K562 (cell line): Measurements from ENCODE around the gene ANAPC2. TPM values are rescaled to one million over a fixed set of nuclear protein-coding genes. Genes with fewer than 3 reads are reported as not detected.

Experiments
- CBX3 ChIP-seq, 2 experiments: IDR thresholded peaks; 1 replicate in 1 of 2; 2 replicates in 1 of 2; pipeline ENCODE4 v1.6.1; 2012; ENCODE audit warnings: inconsistent platforms in 2 of 2, low read length in 2 of 2, borderline replicate concordance in 1 of 2, control low read depth in 1 of 2
- FIP1L1 ChIP-seq: fragments of 200-400 bp; formaldehyde crosslinking; IDR thresholded peaks from 2 replicates; pipeline ENCODE4 v1.6.1; 2018; ENCODE audit warnings: mild to moderate bottlenecking, low read depth, low read length; ENCODE audit not compliant: poor library complexity, severe bottlenecking
- MAX ChIP-seq: sonication (generic); formaldehyde crosslinking; IDR thresholded peaks from 2 replicates; pipeline ENCODE4 v1.9.0; 2022; ENCODE audit warnings: mild to moderate bottlenecking, missing genetic modification reagents
- MCM5 ChIP-seq: fragments of 450-650 bp; IDR thresholded peaks from 2 replicates; pipeline ENCODE4 v1.6.1; 2016; ENCODE audit warnings: low read depth
- MYC ChIP-seq, 2 experiments: fragments of 250-450 bp in 1 of 2; sonication (Bioruptor Pico) in 1 of 2; IDR thresholded peaks; 2 replicates each; pipeline versions ENCODE4 v1.5.1 to v1.6.1; 2012 to 2021; ENCODE audit warnings: low read depth in 2 of 2, borderline replicate concordance in 1 of 2, improper control_type of control experiment in 1 of 2, low read length in 1 of 2, mild to moderate bottlenecking in 1 of 2, moderate library complexity in 1 of 2
- NKRF ChIP-seq: fragments of 450-650 bp; IDR thresholded peaks from 2 replicates; pipeline ENCODE4 v1.6.1; 2016; ENCODE audit warnings: borderline replicate concordance
- PRDM10 ChIP-seq: fragments of 450-650 bp; IDR thresholded peaks from 2 replicates; pipeline ENCODE4 v1.6.1; 2018; ENCODE audit not compliant: partially characterized antibody
- RBM22 ChIP-seq: fragments of 200-400 bp; formaldehyde crosslinking; IDR thresholded peaks from 2 replicates; pipeline ENCODE4 v1.6.1; 2018; ENCODE audit warnings: low read length, low read depth; ENCODE audit not compliant: poor library complexity, severe bottlenecking
- REST ChIP-seq, 2 experiments: fragments of 450-650 bp; formaldehyde crosslinking in 1 of 2; IDR thresholded peaks; 2 replicates each; pipeline versions ENCODE4 v1.4.0 to v1.6.1; 2014 to 2020; ENCODE audit warnings: mild to moderate bottlenecking in 2 of 2, borderline replicate concordance in 1 of 2, low read depth in 1 of 2
- TAF9B ChIP-seq: fragments of 450-650 bp; IDR thresholded peaks from 2 replicates; pipeline ENCODE4 v1.6.1; 2018; ENCODE audit warnings: mild to moderate bottlenecking; ENCODE audit not compliant: partially characterized antibody
- polyA plus RNA-seq, 8 experiments: library from polyadenylated mRNA; depleted of rRNA in 4 of 8; stranded (reverse) in 5 of 8; unstranded in 3 of 8; fragments of >200 nt; fragmentation: Nextera tagmentation in 2 of 8; fragmentation: Illumina TruSeq in 1 of 8; extraction: Ambion mirVana in 2 of 8; extraction: Trizol in 1 of 8; gene quantifications; 2 replicates each; pipeline versions ENCODE4 v1.2.1 to v1.2.3, GENCODE V29; 2011 to 2014; ENCODE audit warnings: inconsistent platforms in 1 of 8, missing spikeins in 1 of 8
- total RNA-seq, 7 experiments: library from RNA; depleted of rRNA in 6 of 7; stranded (reverse); fragments of >200 nt in 6 of 7; fragmentation: Illumina TruSeq in 2 of 7; extraction: Trizol in 2 of 7; gene quantifications; 2 replicates each; pipeline versions ENCODE4 v1.2.1 to v1.2.3, GENCODE V29; 2011 to 2021; ENCODE audit warnings: low replicate concordance in 1 of 7

Gene ANAPC2
- total and polyA plus RNA-seq, 9 of the 15 experiments (the other 6 are each of a cell fraction or from before 2014, with no cell fraction given): 0.11 to 56.5 (median 17.1) TPM; not detected in 1

GRCh38 chr9:137234055-137234697, 45.8 kb upstream of the ANAPC2 start (continued):
- TF ChIP-seq REST (IDR thresholded peaks at IDR 0.05; ENCODE audit: borderline replicate concordance) (no peak), REST (CRISPR knock-in tag; IDR thresholded peaks at IDR 0.05; ENCODE audit: low read depth) (0 out of 2 replicates have a peak, but pooled peaks have one; percentile 17), RBM22 (peak; percentile 35), CBX3 (IDR thresholded peaks at IDR 0.05; ENCODE audit: borderline replicate concordance in 1 of 2, low read length in 2 of 2) (no peak), MCM5 (no peak), MAX (CRISPR knock-in tag) (peak; percentile 68; the same call in 1 of the 2 replicates), NKRF (no peak), MYC (IDR thresholded peaks at IDR 0.05; ENCODE audit: low read depth, low read length) (0 out of 2 replicates have a peak, but pooled peaks have one; percentile 15), MYC (CRISPR knock-in tag; IDR thresholded peaks at IDR 0.05; ENCODE audit: borderline replicate concordance, low read depth) (no peak), FIP1L1 (peak; percentile 21), TAF9B (no peak), PRDM10 (no peak)
